HCT116 (cell line): ENCODE results near the gene PGD. TPM values are rescaled to one million over a fixed set of nuclear protein-coding genes. Genes with fewer than 3 reads are reported as not detected.

Source experiments
- ATAC-seq: fragments of 200-7000 bp; cut with Tn5 transposase; 2 replicates; pipeline ENCODE4 v1.9.1; 2020; ENCODE audit warnings: mild to moderate bottlenecking, moderate library complexity
- BruUV-seq: library from RNA; stranded (reverse); fragments of 400-500 nt; replicated peaks from 2 replicates; lab custom pipeline; 2021; lab: Mats Ljungman, UMichigan
- CTCF ChIA-PET: fragments of 300-600 bp; sonication (Branson Sonifier 250); formaldehyde crosslinking; loops from one replicate; lab custom pipeline; 2021; ENCODE audit warnings: antibody characterized with exemption; lab: Charles Lee
- POLR2A ChIA-PET: fragments of 300-600, 350-600 bp; sonication (Branson Sonifier 250); formaldehyde crosslinking; loops from one replicate; lab custom pipeline; 2021; ENCODE audit warnings: antibody characterized with exemption; lab: Charles Lee
- RAD21 ChIA-PET, 2 experiments: fragments of 300-600 bp; sonication (Branson Sonifier 250); formaldehyde crosslinking; loops; one replicate each; lab custom pipeline; 2023; ENCODE audit warnings: low total read pairs in 2 of 2; ENCODE audit not compliant: uncharacterized antibody in 2 of 2, unreplicated experiment in 2 of 2, low non-redundant PET in 1 of 2; lab: Charles Lee
- DNase-seq: peaks from one replicate; pipeline ENCODE4 v3.0.0-alpha.2; 2010; ENCODE audit warnings: low read depth, low spot score
- H2AFZ ChIP-seq: fragments of 200-600 bp; shearing (Covaris generic), sonication (generic); 2 replicates; pipeline ENCODE4 v1.6.1; 2017; ENCODE audit warnings: low read depth, mixed run types, mixed read lengths, antibody characterized with exemption, low read length; ENCODE audit not compliant: poor library complexity, severe bottlenecking
- H3K27ac ChIP-seq: 2 replicates; pipeline ENCODE4 v1.5.1; 2012; ENCODE audit warnings: low read depth, low read length
- H3K27me3 ChIP-seq: fragments of 200-600 bp; sonication (generic); 2 replicates; pipeline ENCODE4 v1.6.1; 2016; ENCODE audit warnings: mixed run types, low read length, mixed read lengths; ENCODE audit not compliant: insufficient read depth
- H3K36me3 ChIP-seq, 2 experiments: fragments of 200-500 bp in 1 of 2; fragments of 200-600 bp in 1 of 2; sonication (Bioruptor generic) in 1 of 2; sonication (generic) in 1 of 2; 2 replicates each; pipeline versions ENCODE4 v1.5.1 to v1.6.1; 2014 to 2016; ENCODE audit warnings: low read length in 2 of 2, inconsistent platforms in 1 of 2, mixed read lengths in 1 of 2, mixed run types in 1 of 2; ENCODE audit not compliant: insufficient read depth in 2 of 2, control insufficient read depth in 1 of 2
- H3K4me1 ChIP-seq, 2 experiments: fragments of 200-600 bp in 1 of 2; sonication (generic) in 1 of 2; 2 replicates each; pipeline versions ENCODE4 v1.5.1 to v1.6.1; 2012 to 2017; ENCODE audit warnings: low read length in 2 of 2, inconsistent platforms in 1 of 2, mild to moderate bottlenecking in 1 of 2, mixed read lengths in 1 of 2, mixed run types in 1 of 2, moderate library complexity in 1 of 2; ENCODE audit not compliant: insufficient read depth in 2 of 2, control insufficient read depth in 1 of 2
- H3K4me2 ChIP-seq: fragments of 200-600 bp; sonication (generic); 2 replicates; pipeline ENCODE4 v1.6.1; 2017; ENCODE audit warnings: mixed run types, low read length, mixed read lengths
- H3K4me3 ChIP-seq, 2 experiments: fragments of 200-600 bp in 1 of 2; sonication (generic) in 1 of 2; replicated peaks in 1 of 2; 2 replicates each; pipeline ENCODE4 v1.5.1; 2011 to 2016; ENCODE audit warnings: low read length in 2 of 2, control low read depth in 1 of 2, low read depth in 1 of 2, mild to moderate bottlenecking in 1 of 2, mixed read lengths in 1 of 2, mixed run types in 1 of 2
- H3K79me2 ChIP-seq: fragments of 200-600 bp; sonication (generic); 2 replicates; pipeline ENCODE4 v1.6.1; 2017; ENCODE audit warnings: mild to moderate bottlenecking, mixed run types, low read length, moderate library complexity, mixed read lengths; ENCODE audit not compliant: insufficient read depth
- H3K9ac ChIP-seq: fragments of 200-600 bp; sonication (generic); 2 replicates; pipeline ENCODE4 v1.6.1; 2016; ENCODE audit warnings: low read length, mixed read lengths
- H3K9me2 ChIP-seq: fragments of 200-600 bp; sonication (generic), shearing (Covaris generic); 2 replicates; pipeline ENCODE4 v1.6.1; 2017; ENCODE audit warnings: mixed run types, mild to moderate bottlenecking, moderate library complexity; ENCODE audit not compliant: insufficient read depth
- H3K9me3 ChIP-seq, 2 experiments: fragments of 200-500 bp in 1 of 2; fragments of 200-600 bp in 1 of 2; sonication (Bioruptor generic) in 1 of 2; sonication (generic) in 1 of 2; 2 replicates each; pipeline ENCODE4 v1.6.1; 2014 to 2017; ENCODE audit warnings: low read length in 2 of 2, mixed read lengths in 2 of 2, inconsistent platforms in 1 of 2, low read depth in 1 of 2, mild to moderate bottlenecking in 1 of 2, mixed run types in 1 of 2, moderate library complexity in 1 of 2; ENCODE audit not compliant: control insufficient read depth in 1 of 2, insufficient read depth in 1 of 2
- H4K20me1 ChIP-seq: fragments of 200-600 bp; sonication (generic), shearing (Covaris generic); 2 replicates; pipeline ENCODE4 v1.6.1; 2017; ENCODE audit warnings: mixed run types, mild to moderate bottlenecking, moderate library complexity; ENCODE audit not compliant: insufficient read depth
- CTCF ChIP-seq, 3 experiments: fragments of 200-600 bp in 1 of 3; sonication (generic) in 1 of 3; IDR thresholded peaks in 2 of 3; conservative IDR thresholded peaks in 1 of 3; 2 replicates each; pipeline ENCODE4 v1.5.1; 2012 to 2017; ENCODE audit warnings: low read depth in 2 of 3, low read length in 2 of 3, antibody characterized with exemption in 1 of 3, borderline replicate concordance in 1 of 3, control low read depth in 1 of 3, mild to moderate bottlenecking in 1 of 3, mixed read lengths in 1 of 3, mixed run types in 1 of 3, moderate library complexity in 1 of 3; ENCODE audit not compliant: insufficient read depth in 1 of 3
- ELF1 ChIP-seq: IDR thresholded peaks from 2 replicates; pipeline ENCODE4 v1.6.1; 2012; ENCODE audit warnings: low read depth, borderline replicate concordance
- EZH2phosphoT487 ChIP-seq: fragments of 200-600 bp; IDR thresholded peaks from 2 replicates; pipeline ENCODE4 v1.6.1; 2018; ENCODE audit warnings: antibody characterized with exemption, borderline replicate concordance
- POLR2A ChIP-seq: IDR thresholded peaks from 2 replicates; pipeline ENCODE4 v1.7.0; 2011; ENCODE audit warnings: borderline replicate concordance; ENCODE audit not compliant: insufficient read depth, insufficient read length; ENCODE audit errors: extremely low read depth
- SP1 ChIP-seq: IDR thresholded peaks from 2 replicates; pipeline ENCODE4 v1.6.1; 2012; ENCODE audit warnings: low read depth
- intact Hi-C: fragments of 100-400 bp; cut with micrococcal nuclease; formaldehyde crosslinking; loops from 2 replicates; pipeline ENCODE4 v1.10.0; 2022
- total RNA-seq: library from RNA; stranded (reverse); gene quantifications from one replicate; pipeline ENCODE4 v1.2.1, GENCODE V29; 2021; ENCODE audit not compliant: unreplicated experiment

The PGD gene
- total RNA-seq, 1 experiment from 2014 or later = 144 TPM

DNA sequence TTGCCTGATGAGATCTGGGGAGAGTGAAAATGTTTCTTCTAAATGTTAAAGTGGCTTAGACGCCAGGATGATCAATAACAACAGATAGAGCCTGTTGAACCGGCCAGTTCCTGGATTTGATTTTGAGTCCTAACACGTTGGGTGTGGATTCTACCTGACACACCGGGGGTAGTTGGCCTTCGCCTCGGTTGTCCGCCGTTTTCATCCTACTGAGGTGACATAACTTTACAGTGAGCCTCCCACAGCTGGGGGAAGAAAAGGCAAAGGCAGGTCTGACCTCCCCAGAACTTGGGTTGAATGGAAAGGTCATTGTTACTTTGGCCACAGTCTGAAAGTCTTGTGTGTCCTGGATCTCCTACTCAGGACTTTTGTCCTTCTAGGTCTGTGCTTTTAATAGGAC lies 1.1 kb downstream of the PGD start (continued):
- TF ChIP-seq CTCF (IDR thresholded peaks at IDR 0.05 in 2 of 3, conservative IDR thresholded peaks at IDR 0.05 in 1 of 3; ENCODE audit: borderline replicate concordance in 1 of 3, insufficient read depth in 1 of 3, low read depth in 2 of 3, low read length in 2 of 3) = no peak
- TF ChIP-seq, all 23 proteins: peak for 0

DNA sequence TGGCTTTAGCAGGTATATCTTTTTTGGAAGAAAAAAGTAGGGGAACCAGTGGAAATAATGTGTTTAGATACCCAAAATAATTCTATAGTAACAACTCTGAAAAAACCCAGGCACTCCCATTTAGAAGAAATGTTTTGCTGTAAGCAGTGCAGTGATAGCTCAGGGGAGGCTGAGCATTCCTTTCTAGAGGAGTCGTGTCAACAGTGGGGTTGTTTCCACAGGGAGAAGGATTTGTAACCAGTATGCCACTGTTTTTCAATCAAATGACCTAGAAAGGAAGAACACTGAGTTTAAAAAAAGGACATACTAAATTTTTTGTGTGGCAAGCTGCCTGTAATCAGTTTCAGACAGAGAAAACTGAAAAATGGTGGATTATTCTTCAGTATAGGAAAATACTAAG lies 2.4 kb downstream of the PGD start:
- H3K27ac ChIP-seq = no peak overlapping the region
- TF ChIP-seq SP1 (no peak), EZH2phosphoT487 (no peak), ELF1 (no peak), POLR2A (no peak)

More for the DNA sequence above, 2.4 kb downstream of the PGD start:
- RAD21 ChIA-PET = no interaction called here
- H3K9me3 ChIP-seq = no peaks in the 10 kb centered on the region
- no TSS peak for BruUV-seq
- H3K9me2 ChIP-seq = no peaks in the 10 kb centered on the region
- H3K9ac ChIP-seq = no peak overlapping the region
- POLR2A ChIA-PET = no interaction called here
- peaks cover 16 to 32% of the 10 kb centered on the region in 2 experiments; a peak in 3 of 4 replicates for H3K36me3 ChIP-seq
- intact Hi-C loops = no loop called here
- ATAC-seq (no peak), DNase-seq (no peak)
- CTCF ChIA-PET = no interaction called here
- H3K79me2 ChIP-seq = peaks cover 27% of the 10 kb centered on the region
- H4K20me1 ChIP-seq = no peaks in the 10 kb centered on the region
- H3K27me3 ChIP-seq = no peaks in the 10 kb centered on the region
- H2AFZ ChIP-seq = no peak overlapping the region
- H3K4me1 ChIP-seq = peaks cover 6 to 23% of the 10 kb centered on the region in 2 experiments; a peak in 3 of 4 replicates
- H3K4me3 ChIP-seq = no peak overlapping the region
- no peak overlapping the region for H3K4me2 ChIP-seq
